Parathyroid adenoma (tissue), 2 donors: ENCODE results near the gene RCL1.

Experiments
- H2AFZ ChIP-seq: fragments of 300-600 bp; sonication (generic); one replicate; pipeline ENCODE4 v1.7.0; 2017; ENCODE audit warnings: antibody characterized with exemption, mild to moderate bottlenecking
- H3K27ac ChIP-seq: fragments of 300-600 bp; sonication (generic); one replicate; pipeline ENCODE4 v1.7.0; 2017
- H3K27me3 ChIP-seq: fragments of 300-600 bp; sonication (generic); one replicate; pipeline ENCODE4 v1.7.0; 2017; ENCODE audit warnings: low read length; ENCODE audit not compliant: control insufficient read depth, insufficient read depth
- H3K36me3 ChIP-seq: fragments of 300-600 bp; sonication (generic); one replicate; pipeline ENCODE4 v1.7.0; 2017; ENCODE audit warnings: low read length; ENCODE audit not compliant: control insufficient read depth, insufficient read depth
- H3K4me1 ChIP-seq: fragments of 300-600 bp; sonication (generic); one replicate; pipeline ENCODE4 v1.7.0; 2017; ENCODE audit warnings: control low read depth
- H3K4me2 ChIP-seq: fragments of 300-600 bp; sonication (generic); one replicate; pipeline ENCODE4 v1.7.0; 2017; ENCODE audit warnings: low read length
- H3K4me3 ChIP-seq: fragments of 300-600 bp; sonication (generic); one replicate; pipeline ENCODE4 v1.7.0; 2017; ENCODE audit warnings: low read depth, low read length
- H3K79me2 ChIP-seq: fragments of 300-600 bp; sonication (generic); one replicate; pipeline ENCODE4 v1.7.0; 2017; ENCODE audit warnings: control low read depth
- H3K9ac ChIP-seq: fragments of 300-600 bp; sonication (generic); one replicate; pipeline ENCODE4 v1.7.0; 2017; ENCODE audit warnings: mild to moderate bottlenecking
- H3K9me3 ChIP-seq: fragments of 300-600 bp; sonication (generic); one replicate; pipeline ENCODE4 v1.7.0; 2017; ENCODE audit warnings: low read length; ENCODE audit not compliant: control insufficient read depth
- CTCF ChIP-seq: fragments of 300-600 bp; sonication (generic); IDR thresholded peaks from one replicate; pipeline ENCODE4 v1.7.0; 2017; ENCODE audit warnings: antibody characterized with exemption, mild to moderate bottlenecking
- donor health status: primary hyperparathyroidism.

Gene RCL1

GRCh38 chr9:4836676-4837075, 43.9 kb downstream of the RCL1 start:
- H3K4me1 ChIP-seq: no peaks in the 10 kb centered on the region
- no peaks in the 10 kb centered on the region for H3K36me3 ChIP-seq
- H3K27me3 ChIP-seq: no peaks in the 10 kb centered on the region
- no peak overlapping the region for H2AFZ ChIP-seq
- TF ChIP-seq CTCF: no peak
- H3K9me3 ChIP-seq: no peaks in the 10 kb centered on the region
- no peak overlapping the region for H3K9ac ChIP-seq
- no peak overlapping the region for H3K27ac ChIP-seq
- no peak overlapping the region for H3K4me3 ChIP-seq
- no peaks in the 10 kb centered on the region for H3K79me2 ChIP-seq
- H3K4me2 ChIP-seq: no peak overlapping the region

- Histone ChIP-seq H3K36me3 (no peaks in the 10 kb centered on the region), H2AFZ (no peak overlapping the region), H3K4me2 (no peak overlapping the region), H3K27me3 (no peaks in the 10 kb centered on the region), H3K4me3 (no peak overlapping the region), H3K9me3 (no peaks in the 10 kb centered on the region), H3K4me1 (no peaks in the 10 kb centered on the region), H3K79me2 (no peaks in the 10 kb centered on the region), H3K9ac (no peak overlapping the region), H3K27ac (no peak overlapping the region)
- no peak for TF ChIP-seq CTCF
Observed at GRCh38 chr9:4837261-4838188, 44.8 kb downstream of the RCL1 start.

GRCh38 chr9:4838189-4838546, 45.4 kb downstream of the RCL1 start:
- Histone ChIP-seq H3K4me3 (no peak overlapping the region), H3K4me2 (no peak overlapping the region), H3K79me2 (no peaks in the 10 kb centered on the region), H3K36me3 (no peaks in the 10 kb centered on the region), H3K27me3 (no peaks in the 10 kb centered on the region), H3K9ac (no peak overlapping the region), H3K9me3 (no peaks in the 10 kb centered on the region), H2AFZ (no peak overlapping the region), H3K27ac (no peak overlapping the region), H3K4me1 (no peaks in the 10 kb centered on the region)
- TF ChIP-seq CTCF: no peak

GRCh38 chr9:4839470-4839912, 46.7 kb downstream of the RCL1 start:
- no peak overlapping the region for H2AFZ ChIP-seq
- no peak overlapping the region for H3K4me3 ChIP-seq
- H3K27me3 ChIP-seq: no peaks in the 10 kb centered on the region
- no peaks in the 10 kb centered on the region for H3K36me3 ChIP-seq
- H3K4me2 ChIP-seq: no peak overlapping the region
- no peaks in the 10 kb centered on the region for H3K79me2 ChIP-seq
- TF ChIP-seq CTCF: no peak
- no peak overlapping the region for H3K27ac ChIP-seq
- H3K9me3 ChIP-seq: no peaks in the 10 kb centered on the region
- no peak overlapping the region for H3K9ac ChIP-seq
- no peaks in the 10 kb centered on the region for H3K4me1 ChIP-seq

- no peak overlapping the region for H2AFZ ChIP-seq
- no peaks in the 10 kb centered on the region for H3K4me1 ChIP-seq
- no peaks in the 10 kb centered on the region for H3K9me3 ChIP-seq
- TF ChIP-seq CTCF: no peak
- H3K4me3 ChIP-seq: no peak overlapping the region
- no peak overlapping the region for H3K9ac ChIP-seq
- H3K4me2 ChIP-seq: no peak overlapping the region
- H3K27ac ChIP-seq: no peak overlapping the region
- no peaks in the 10 kb centered on the region for H3K36me3 ChIP-seq
- no peaks in the 10 kb centered on the region for H3K79me2 ChIP-seq
- H3K27me3 ChIP-seq: no peaks in the 10 kb centered on the region
Observed at GRCh38 chr9:4840018-4840417, 47.3 kb downstream of the RCL1 start.
